Suprapubic skin (tissue), 4 donors: Measurements from ENCODE around the gene PNLDC1. TPM values are rescaled to one million over a fixed set of nuclear protein-coding genes. Genes with fewer than 3 reads are reported as not detected.
A peak's percentile ranks its signal among the peaks of the same experiment; 100 is the strongest.
"Not testable (repeated sequence)": the region's sequence is repeated elsewhere in the genome, so short reads cannot be mapped to it uniquely, and the experiment has no call there.

Experiments
- DNase-seq, 2 donors: peaks; one replicate each; pipeline ENCODE4 v3.0.0-alpha.2; 2019; ENCODE audit warnings: low spot score in 2 of 2
- H3K27ac ChIP-seq: fragments of 200-600 bp; sonication (generic); one replicate; pipeline ENCODE4 v1.5.1; 2019
- H3K27me3 ChIP-seq: fragments of 200-600 bp; sonication (generic); one replicate; pipeline ENCODE4 v1.5.1; 2019
- H3K36me3 ChIP-seq: fragments of 200-600 bp; sonication (generic); one replicate; pipeline ENCODE4 v1.5.1; 2019
- H3K4me1 ChIP-seq: fragments of 200-600 bp; sonication (generic); one replicate; pipeline ENCODE4 v1.5.1; 2019
- H3K4me3 ChIP-seq: fragments of 200-600 bp; sonication (generic); one replicate; pipeline ENCODE4 v1.5.1; 2019; ENCODE audit warnings: mild to moderate bottlenecking
- H3K9me3 ChIP-seq: fragments of 200-600 bp; sonication (generic); one replicate; pipeline ENCODE4 v1.5.1; 2019
- EP300 ChIP-seq: sonication (generic); formaldehyde crosslinking; IDR thresholded peaks from one replicate; pipeline ENCODE4 v1.6.1; 2017; ENCODE audit warnings: antibody characterized with exemption
- POLR2A ChIP-seq, 2 donors: fragments of 450-650 bp; IDR thresholded peaks; one replicate each; pipeline ENCODE4 v1.6.1; 2017; ENCODE audit warnings: antibody characterized with exemption in 2 of 2, mild to moderate bottlenecking in 2 of 2, moderate library complexity in 2 of 2
- POLR2AphosphoS5 ChIP-seq, 3 donors: sonication (generic); formaldehyde crosslinking; IDR thresholded peaks; one replicate each; pipeline ENCODE4 v1.6.1; 2017; ENCODE audit warnings: antibody characterized with exemption in 3 of 3
- WGBS: methylation state at CpG from one replicate; pipeline ENCODE4 v1.1.5; 2018; 5-methylcytosine and 5-hydroxymethylcytosine counted together
- total RNA-seq, 4 donors: library from RNA; depleted of rRNA; stranded (reverse); fragments of >200 nt; gene quantifications; one replicate each; pipeline ENCODE4 v1.1.0, GENCODE V29; 2016
- TF ChIP-seq, protein P1 (sequence below), 2 donors: fragments of 200-600 bp in 1 of 2; fragments of 450-650 bp in 1 of 2; sonication (generic) in 1 of 2; IDR thresholded peaks; one replicate each; pipeline ENCODE4 v1.5.1; 2016 to 2019; ENCODE audit warnings: antibody characterized with exemption in 2 of 2, mild to moderate bottlenecking in 1 of 2, moderate library complexity in 1 of 2

The PNLDC1 gene
- total RNA-seq, 4 donors from 2014 or later, result 1.1 to 4.4 (median 2.9) TPM

GRCh38 chr6:159844737-159845645, 44.9 kb downstream of the PNLDC1 start:
- Histone ChIP-seq H3K4me1 (no peaks in the 10 kb centered on the region), H3K36me3 (no peaks in the 10 kb centered on the region), H3K9me3 (no peaks in the 10 kb centered on the region), H3K4me3 (no peak overlapping the region), H3K27ac (no peak overlapping the region), H3K27me3 (no peaks in the 10 kb centered on the region)
- peak in 1 of 2 donors; percentile 62 for DNase-seq
- TF ChIP-seq EP300 (no peak), POLR2A (IDR thresholded peaks at IDR 0.05) (no peak), POLR2AphosphoS5 (IDR thresholded peaks at IDR 0.05) (no peak)
- TF ChIP-seq, protein P1, sequence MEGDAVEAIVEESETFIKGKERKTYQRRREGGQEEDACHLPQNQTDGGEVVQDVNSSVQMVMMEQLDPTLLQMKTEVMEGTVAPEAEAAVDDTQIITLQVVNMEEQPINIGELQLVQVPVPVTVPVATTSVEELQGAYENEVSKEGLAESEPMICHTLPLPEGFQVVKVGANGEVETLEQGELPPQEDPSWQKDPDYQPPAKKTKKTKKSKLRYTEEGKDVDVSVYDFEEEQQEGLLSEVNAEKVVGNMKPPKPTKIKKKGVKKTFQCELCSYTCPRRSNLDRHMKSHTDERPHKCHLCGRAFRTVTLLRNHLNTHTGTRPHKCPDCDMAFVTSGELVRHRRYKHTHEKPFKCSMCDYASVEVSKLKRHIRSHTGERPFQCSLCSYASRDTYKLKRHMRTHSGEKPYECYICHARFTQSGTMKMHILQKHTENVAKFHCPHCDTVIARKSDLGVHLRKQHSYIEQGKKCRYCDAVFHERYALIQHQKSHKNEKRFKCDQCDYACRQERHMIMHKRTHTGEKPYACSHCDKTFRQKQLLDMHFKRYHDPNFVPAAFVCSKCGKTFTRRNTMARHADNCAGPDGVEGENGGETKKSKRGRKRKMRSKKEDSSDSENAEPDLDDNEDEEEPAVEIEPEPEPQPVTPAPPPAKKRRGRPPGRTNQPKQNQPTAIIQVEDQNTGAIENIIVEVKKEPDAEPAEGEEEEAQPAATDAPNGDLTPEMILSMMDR (IDR thresholded peaks at IDR 0.05), result no peak
- 80% methylated on average over 7 of the region's 13 CpGs for WGBS

DNA sequence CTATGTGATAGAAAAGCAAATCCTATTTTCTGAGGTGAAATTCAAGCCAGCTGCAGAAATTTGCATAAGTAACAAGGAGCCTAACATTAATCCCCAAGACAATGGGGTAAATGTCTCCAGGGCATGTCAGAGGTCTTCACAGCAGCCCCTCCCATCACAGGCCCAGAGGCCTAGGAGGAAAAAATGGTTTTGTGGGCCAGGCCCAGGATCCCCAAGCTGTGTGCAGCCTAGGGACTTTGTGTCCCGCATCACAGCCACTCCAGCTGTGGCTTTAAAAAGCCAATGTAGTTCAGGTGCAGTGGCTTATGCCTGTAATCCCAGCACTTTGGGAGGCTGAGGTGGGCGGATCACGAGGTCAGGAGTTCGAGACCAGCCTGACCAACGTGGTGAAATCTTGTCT, 48.5 kb downstream of the PNLDC1 start:
- not testable (repeated sequence) for H3K4me1 ChIP-seq, H3K27me3 ChIP-seq

GRCh38 chr6:159849851-159850250, 49.8 kb downstream of the PNLDC1 start:
- not testable (repeated sequence) for H3K4me1 ChIP-seq, DNase-seq, H3K27ac ChIP-seq, H3K27me3 ChIP-seq, H3K9me3 ChIP-seq, H3K4me3 ChIP-seq, H3K36me3 ChIP-seq
- 83% methylated on average over 1 of the region's 1 CpG for WGBS

More for the DNA sequence above, 48.5 kb downstream of the PNLDC1 start:
- H3K4me3 ChIP-seq, H3K36me3 ChIP-seq, DNase-seq, H3K9me3 ChIP-seq, H3K27ac ChIP-seq: not testable (repeated sequence)
- 96% methylated on average over 5 of the region's 5 CpGs for WGBS

GRCh38 chr6:159852877-159853276, 52.8 kb downstream of the PNLDC1 start:
- 33% methylated on average over 6 of the region's 6 CpGs for WGBS
- peak in 1 of 2 donors; percentile 16 for DNase-seq
- no peaks in the 10 kb centered on the region for H3K36me3 ChIP-seq
- H3K27me3 ChIP-seq, result no peaks in the 10 kb centered on the region
- H3K9me3 ChIP-seq, result no peaks in the 10 kb centered on the region
- H3K27ac ChIP-seq, result no peak overlapping the region
- H3K4me3 ChIP-seq, result no peak overlapping the region
- no peaks in the 10 kb centered on the region for H3K4me1 ChIP-seq
- TF ChIP-seq, protein P1 (IDR thresholded peaks at IDR 0.05), result peak in 1 of 2 donors; percentile 13
- TF ChIP-seq POLR2AphosphoS5 (IDR thresholded peaks at IDR 0.05), result no peak
- TF ChIP-seq POLR2A (IDR thresholded peaks at IDR 0.05), result no peak

DNA sequence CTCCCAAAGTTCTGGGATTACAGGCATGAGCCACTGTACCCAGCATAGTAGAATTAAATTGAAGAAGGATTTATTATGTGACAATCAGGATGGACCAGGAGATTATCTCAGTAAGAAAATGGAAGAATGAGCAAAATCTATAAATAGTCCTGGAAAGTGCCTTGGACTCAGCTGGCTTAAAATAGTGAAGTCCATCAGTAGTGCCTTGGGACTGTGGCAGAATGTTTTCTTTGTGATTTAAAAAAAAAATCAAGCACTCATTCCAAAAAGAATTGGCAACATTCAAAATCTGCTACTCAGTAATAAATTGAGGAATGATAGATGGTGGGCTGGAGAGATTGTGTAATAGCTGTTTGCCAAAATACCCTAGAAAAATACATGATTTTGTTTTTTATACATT, 53.7 kb downstream of the PNLDC1 start:
- Histone ChIP-seq H3K4me1 (no peaks in the 10 kb centered on the region), H3K36me3 (no peaks in the 10 kb centered on the region), H3K27ac (no peak overlapping the region), H3K9me3 (no peaks in the 10 kb centered on the region), H3K4me3 (no peak overlapping the region), H3K27me3 (no peaks in the 10 kb centered on the region)
- TF ChIP-seq EP300 (no peak), POLR2AphosphoS5 (IDR thresholded peaks at IDR 0.05) (no peak), POLR2A (IDR thresholded peaks at IDR 0.05) (no peak)
- TF ChIP-seq, protein P1 (IDR thresholded peaks at IDR 0.05), result no peak
- no peak for DNase-seq

DNA sequence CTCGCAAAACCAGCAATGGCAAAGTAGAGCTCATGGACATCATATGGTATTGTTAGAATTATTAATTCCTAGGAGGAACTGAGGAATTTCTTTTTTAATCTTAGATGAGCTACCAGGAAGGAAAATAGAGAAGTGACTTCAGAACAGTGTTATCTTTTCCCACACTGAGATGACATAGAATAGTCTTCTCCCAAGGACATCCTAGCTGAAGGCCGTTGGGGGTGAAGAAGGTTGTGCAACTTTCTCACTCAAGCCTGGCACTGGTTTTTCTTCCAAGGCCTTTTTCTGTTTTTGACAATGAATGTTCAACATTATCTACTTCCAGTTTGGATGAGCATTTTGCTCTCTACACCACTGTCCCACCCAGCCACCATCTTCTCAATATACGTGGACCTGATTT, 54.9 kb downstream of the PNLDC1 start:
- no peak overlapping the region for H3K27ac ChIP-seq
- H3K27me3 ChIP-seq, result no peaks in the 10 kb centered on the region
- peak in 1 of 2 donors; percentile 37 for DNase-seq
- WGBS, result 81% methylated on average over 3 of the region's 3 CpGs
- no peak overlapping the region for H3K4me3 ChIP-seq
- H3K36me3 ChIP-seq, result no peaks in the 10 kb centered on the region
- no peaks in the 10 kb centered on the region for H3K9me3 ChIP-seq
- H3K4me1 ChIP-seq, result no peaks in the 10 kb centered on the region
- TF ChIP-seq POLR2A (IDR thresholded peaks at IDR 0.05) (no peak), EP300 (no peak)
- TF ChIP-seq, protein P1 (IDR thresholded peaks at IDR 0.05), result no peak
